ENCODE results near the gene LAMTOR4. TPM values are rescaled to one million over a fixed set of nuclear protein-coding genes. Genes with fewer than 3 reads are reported as not detected.
"Not testable (repeated sequence)": the region's sequence is repeated elsewhere in the genome, so short reads cannot be mapped to it uniquely, and the experiment has no call there.

The LAMTOR4 gene
- polyA plus RNA-seq, 1 donor (not counting 4 experiments of a cell fraction or from before 2014, with no cell fraction given), result 99.2 TPM

GRCh38 chr7:100190048-100190711 lies 41.5 kb downstream of the LAMTOR4 start:
- H3K4me1 ChIP-seq (ENCODE audit: control insufficient read depth, extremely low read depth, insufficient read depth, low read length), result no peaks in the 10 kb centered on the region
- H3K27ac ChIP-seq (ENCODE audit: control insufficient read depth, insufficient read depth, low read length), result no peak overlapping the region
- no peaks in the 10 kb centered on the region for H3K79me2 ChIP-seq (ENCODE audit: control insufficient read depth, insufficient read depth, low read length)
- DNase-seq (ENCODE audit: low read depth, low spot score) (no peak), FAIRE-seq (no peak)
- no peak overlapping the region for H2AFZ ChIP-seq (ENCODE audit: control insufficient read depth, low read length)
- TF ChIP-seq EZH2 (IDR thresholded peaks at IDR 0.05; ENCODE audit: low read length) (no peak), CTCF (optimal IDR thresholded peaks at IDR 0.05 in 1 of 3, IDR thresholded peaks at IDR 0.05 in 1 of 3, conservative IDR thresholded peaks at IDR 0.05 in 1 of 3; ENCODE audit: extremely low read depth in 1 of 3, insufficient read depth in 2 of 3, low read length in 3 of 3) (peak in 1 of 3 experiments; percentile 15)
- H3K36me3 ChIP-seq (ENCODE audit: control insufficient read depth in 2 of 2, extremely low read depth in 1 of 2, insufficient read depth in 2 of 2, low read length in 2 of 2), result no peaks in the 10 kb centered on the region
- H4K20me1 ChIP-seq (ENCODE audit: control insufficient read depth, extremely low read depth, insufficient read depth, low read length), result no peaks in the 10 kb centered on the region
- no peak overlapping the region for H3K4me3 ChIP-seq (ENCODE audit: control insufficient read depth in 2 of 3, extremely low read depth in 1 of 3, insufficient read depth in 2 of 3, low read depth in 1 of 3, low read length in 3 of 3)
- no peaks in the 10 kb centered on the region for H3K9me3 ChIP-seq (ENCODE audit: control insufficient read depth, low read depth, low read length)
- H3K9me1 ChIP-seq (ENCODE audit: control insufficient read depth, extremely low read depth, insufficient read depth, low read length), result no peaks in the 10 kb centered on the region
- H3K9ac ChIP-seq (ENCODE audit: control insufficient read depth, extremely low read depth, insufficient read depth, low read length), result no peak overlapping the region
- dilution Hi-C loops (cut with MboI; ENCODE audit: extremely low pct_ligation_motif_present, low sequenced_read_pairs), result no loop called here
- H3K4me2 ChIP-seq (ENCODE audit: control insufficient read depth, extremely low read depth, insufficient read depth, low read depth, low read length), result no peak overlapping the region
- no peaks in the 10 kb centered on the region for H3K27me3 ChIP-seq (ENCODE audit: control insufficient read depth, extremely low read depth, insufficient read depth, low read length)

DNA sequence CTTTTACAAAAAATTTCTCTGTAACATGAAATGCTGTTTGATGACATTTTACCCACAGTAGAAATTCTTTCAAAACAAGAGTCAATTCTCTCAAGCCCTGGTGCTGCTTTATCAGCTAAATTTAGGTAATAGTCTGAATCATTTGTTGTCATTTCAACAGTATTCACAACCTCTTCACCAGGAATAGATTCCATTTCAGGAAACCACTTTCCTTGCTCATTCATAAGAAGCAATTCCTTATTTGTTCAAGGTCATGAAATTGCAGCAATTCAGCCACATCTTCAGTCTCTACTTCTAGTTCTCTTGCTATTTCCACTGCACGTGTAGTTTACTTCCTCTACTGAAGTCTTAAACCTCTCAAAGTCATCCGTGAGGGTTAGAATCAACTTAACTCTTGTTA lies 43.1 kb downstream of the LAMTOR4 start:
- Histone ChIP-seq H3K9me1 (ENCODE audit: control insufficient read depth, extremely low read depth, insufficient read depth, low read length) (no peaks in the 10 kb centered on the region), H3K4me2 (ENCODE audit: control insufficient read depth, extremely low read depth, insufficient read depth, low read depth, low read length) (no peak overlapping the region), H4K20me1 (ENCODE audit: control insufficient read depth, extremely low read depth, insufficient read depth, low read length) (no peaks in the 10 kb centered on the region), H3K79me2 (ENCODE audit: control insufficient read depth, insufficient read depth, low read length) (no peaks in the 10 kb centered on the region), H3K4me3 (ENCODE audit: control insufficient read depth in 2 of 3, extremely low read depth in 1 of 3, insufficient read depth in 2 of 3, low read depth in 1 of 3, low read length in 3 of 3) (no peak overlapping the region), H3K36me3 (ENCODE audit: control insufficient read depth in 2 of 2, extremely low read depth in 1 of 2, insufficient read depth in 2 of 2, low read length in 2 of 2) (no peaks in the 10 kb centered on the region), H3K27me3 (ENCODE audit: control insufficient read depth, extremely low read depth, insufficient read depth, low read length) (no peaks in the 10 kb centered on the region), H3K9ac (ENCODE audit: control insufficient read depth, extremely low read depth, insufficient read depth, low read length) (no peak overlapping the region), H3K9me3 (ENCODE audit: control insufficient read depth, low read depth, low read length) (no peaks in the 10 kb centered on the region), H3K27ac (ENCODE audit: control insufficient read depth, insufficient read depth, low read length) (no peak overlapping the region), H2AFZ (ENCODE audit: control insufficient read depth, low read length) (no peak overlapping the region), H3K4me1 (ENCODE audit: control insufficient read depth, extremely low read depth, insufficient read depth, low read length) (no peaks in the 10 kb centered on the region)
- TF ChIP-seq EZH2 (IDR thresholded peaks at IDR 0.05; ENCODE audit: low read length) (no peak), CTCF (optimal IDR thresholded peaks at IDR 0.05 in 1 of 3, IDR thresholded peaks at IDR 0.05 in 1 of 3, conservative IDR thresholded peaks at IDR 0.05 in 1 of 3; ENCODE audit: extremely low read depth in 1 of 3, insufficient read depth in 2 of 3, low read length in 3 of 3) (no peak)
- dilution Hi-C loops (cut with MboI; ENCODE audit: extremely low pct_ligation_motif_present, low sequenced_read_pairs), result no loop called here
- DNase-seq (ENCODE audit: low read depth, low spot score), result no peak
- no peak for FAIRE-seq

- H4K20me1 ChIP-seq (ENCODE audit: control insufficient read depth, extremely low read depth, insufficient read depth, low read length); H3K9me3 ChIP-seq (ENCODE audit: control insufficient read depth, low read depth, low read length); H3K9ac ChIP-seq (ENCODE audit: control insufficient read depth, extremely low read depth, insufficient read depth, low read length); H3K36me3 ChIP-seq (ENCODE audit: control insufficient read depth in 2 of 2, extremely low read depth in 1 of 2, insufficient read depth in 2 of 2, low read length in 2 of 2); H3K9me1 ChIP-seq (ENCODE audit: control insufficient read depth, extremely low read depth, insufficient read depth, low read length); H2AFZ ChIP-seq (ENCODE audit: control insufficient read depth, low read length); FAIRE-seq; H3K27ac ChIP-seq (ENCODE audit: control insufficient read depth, insufficient read depth, low read length); H3K4me3 ChIP-seq (ENCODE audit: control insufficient read depth in 2 of 3, extremely low read depth in 1 of 3, insufficient read depth in 2 of 3, low read depth in 1 of 3, low read length in 3 of 3); H3K4me1 ChIP-seq (ENCODE audit: control insufficient read depth, extremely low read depth, insufficient read depth, low read length); H3K27me3 ChIP-seq (ENCODE audit: control insufficient read depth, extremely low read depth, insufficient read depth, low read length); dilution Hi-C loops (cut with MboI; ENCODE audit: extremely low pct_ligation_motif_present, low sequenced_read_pairs); H3K4me2 ChIP-seq (ENCODE audit: control insufficient read depth, extremely low read depth, insufficient read depth, low read depth, low read length); H3K79me2 ChIP-seq (ENCODE audit: control insufficient read depth, insufficient read depth, low read length); DNase-seq (ENCODE audit: low read depth, low spot score): not testable (repeated sequence)
Observed at GRCh38 chr7:100192281-100192862, 43.7 kb downstream of the LAMTOR4 start.

Data from keratinocyte (primary cell).